Gastroesophageal sphincter (tissue), 4 donors: Measurements from ENCODE around the gene PCK2. TPM values are rescaled to one million over a fixed set of nuclear protein-coding genes. Genes with fewer than 3 reads are reported as not detected.

Source experiments
- ATAC-seq: fragments of 150-250 bp; one replicate; pipeline ENCODE4 v1.9.1; 2016; ENCODE audit warnings: mild to moderate bottlenecking, moderate library complexity
- H3K27ac ChIP-seq, 4 donors: fragments of 200-600 bp; sonication (generic) in 3 of 4; 1 replicate in 3 of 4; 2 replicates in 1 of 4; pipeline ENCODE4 v1.5.1; 2016 to 2019
- H3K27me3 ChIP-seq: fragments of 200-600 bp; sonication (generic); one replicate; pipeline ENCODE4 v1.5.1; 2019
- H3K36me3 ChIP-seq, 2 donors: fragments of 200-600 bp; sonication (generic); one replicate each; pipeline ENCODE4 v1.5.1; 2019; ENCODE audit warnings: control low read depth in 1 of 2
- H3K4me1 ChIP-seq, 3 donors: fragments of 200-600 bp; sonication (generic); 1 replicate in 2 of 3; 2 replicates in 1 of 3; pipeline ENCODE4 v1.5.1; 2016 to 2019; ENCODE audit warnings: control low read depth in 2 of 3
- H3K4me3 ChIP-seq, 2 donors: fragments of 200-600 bp; sonication (generic); one replicate each; pipeline ENCODE4 v1.5.1; 2019; ENCODE audit warnings: mild to moderate bottlenecking in 1 of 2, moderate library complexity in 1 of 2
- H3K9me3 ChIP-seq, 3 donors: fragments of 200-600 bp; sonication (generic); one replicate each; pipeline ENCODE4 v1.5.1; 2017 to 2019; ENCODE audit warnings: control low read depth in 2 of 3
- CTCF ChIP-seq, 4 experiments: fragments of 200-600 bp in 2 of 4; fragments of 450-650 bp in 2 of 4; sonication (generic) in 1 of 4; IDR thresholded peaks; one replicate each; pipeline ENCODE4 v1.5.1; 2017 to 2019; ENCODE audit warnings: antibody characterized with exemption in 4 of 4, mild to moderate bottlenecking in 2 of 4, moderate library complexity in 2 of 4
- EP300 ChIP-seq: sonication (generic); formaldehyde crosslinking; IDR thresholded peaks from one replicate; pipeline ENCODE4 v1.6.1; 2017; ENCODE audit warnings: antibody characterized with exemption, mild to moderate bottlenecking
- POLR2A ChIP-seq, 2 donors: fragments of 450-650 bp; IDR thresholded peaks; one replicate each; pipeline ENCODE4 v1.6.1; 2017; ENCODE audit warnings: antibody characterized with exemption in 2 of 2, mild to moderate bottlenecking in 2 of 2, moderate library complexity in 1 of 2
- POLR2AphosphoS5 ChIP-seq: sonication (generic); formaldehyde crosslinking; IDR thresholded peaks from one replicate; pipeline ENCODE4 v1.6.1; 2017; ENCODE audit warnings: antibody characterized with exemption
- WGBS, 2 donors: methylation state at CpG; one replicate each; pipeline ENCODE4 v1.1.5; 2018; ENCODE audit warnings: low coverage in 1 of 2; 5-methylcytosine and 5-hydroxymethylcytosine counted together
- total RNA-seq, 4 donors: library from RNA; depleted of rRNA; stranded (reverse); fragments of >200 nt; gene quantifications; one replicate each; pipeline ENCODE4 v1.1.0, GENCODE V29; 2016

The PCK2 gene
- total RNA-seq, 4 donors from 2014 or later = 9.2 to 14.9 (median 11.6) TPM

GRCh38 chr14:24130717-24131548 lies 36.8 kb downstream of the PCK2 start:
- H3K4me3 ChIP-seq = no peak overlapping the region
- WGBS, 2 donors = 0% methylated on average over 1 of the region's 7 CpGs; no CpG with 5 or more reads in 1 of the 2 donors
- peaks cover 0 to 26% (median 2%) of the 10 kb centered on the region in 3 donors for H3K4me1 ChIP-seq
- TF ChIP-seq POLR2A (IDR thresholded peaks at IDR 0.05) (no peak), CTCF (IDR thresholded peaks at IDR 0.05) (no peak), POLR2AphosphoS5 (no peak), EP300 (no peak)
- no peaks in the 10 kb centered on the region for H3K36me3 ChIP-seq
- no peak for ATAC-seq
- H3K9me3 ChIP-seq = no peaks in the 10 kb centered on the region
- H3K27ac ChIP-seq = peak overlapping the region in 3 of 4 donors; percentile 46 to 69 (median 58)
- H3K27me3 ChIP-seq = no peaks in the 10 kb centered on the region

GRCh38 chr14:24131549-24131966 lies 37.4 kb downstream of the PCK2 start:
- WGBS, 2 donors = 80% methylated on average over 1 of the region's 15 CpGs; no CpG with 5 or more reads in 1 of the 2 donors
- H3K36me3 ChIP-seq = no peaks in the 10 kb centered on the region
- no peaks in the 10 kb centered on the region for H3K27me3 ChIP-seq
- no peak overlapping the region for H3K4me3 ChIP-seq
- H3K4me1 ChIP-seq = peaks cover 0 to 29% (median 4%) of the 10 kb centered on the region in 3 donors
- H3K27ac ChIP-seq = peak overlapping the region in 3 of 4 donors; percentile 46 to 69 (median 58)
- no peaks in the 10 kb centered on the region for H3K9me3 ChIP-seq
- ATAC-seq = no peak
- TF ChIP-seq CTCF (IDR thresholded peaks at IDR 0.05) (no peak), EP300 (no peak), POLR2AphosphoS5 (no peak), POLR2A (IDR thresholded peaks at IDR 0.05) (no peak)

- peak overlapping the region in 2 of 4 donors; percentile 58 to 69 for H3K27ac ChIP-seq
- TF ChIP-seq POLR2AphosphoS5 (no peak), POLR2A (IDR thresholded peaks at IDR 0.05) (no peak), CTCF (IDR thresholded peaks at IDR 0.05) (no peak), EP300 (no peak)
- WGBS, 2 donors = 50 to 62% methylated on average over 2 to 7 of the region's 24 CpGs
- no peak for ATAC-seq
- H3K4me3 ChIP-seq = no peak overlapping the region
- H3K36me3 ChIP-seq = peaks cover 0 to 3% of the 10 kb centered on the region in 2 donors
- H3K4me1 ChIP-seq = peaks cover 0 to 35% (median 10%) of the 10 kb centered on the region in 3 donors
- no peaks in the 10 kb centered on the region for H3K27me3 ChIP-seq
- no peaks in the 10 kb centered on the region for H3K9me3 ChIP-seq
Observed at GRCh38 chr14:24132061-24132685, 38.1 kb downstream of the PCK2 start.

- H3K36me3 ChIP-seq = peaks cover 0 to 11% of the 10 kb centered on the region in 2 donors
- H3K27ac ChIP-seq = no peak overlapping the region
- no peaks in the 10 kb centered on the region for H3K9me3 ChIP-seq
- ATAC-seq = no peak
- no peak for TF ChIP-seq POLR2AphosphoS5
- no peak for TF ChIP-seq POLR2A (IDR thresholded peaks at IDR 0.05)
- TF ChIP-seq EP300 = no peak
- TF ChIP-seq CTCF (IDR thresholded peaks at IDR 0.05) = no peak
- peaks cover 0 to 43% (median 14%) of the 10 kb centered on the region in 3 donors for H3K4me1 ChIP-seq
- no peaks in the 10 kb centered on the region for H3K27me3 ChIP-seq
- WGBS, 2 donors = 90 to 92% methylated on average over 2 of the region's 2 CpGs
- no peak overlapping the region for H3K4me3 ChIP-seq
Observed at GRCh38 chr14:24132976-24133375, 38.9 kb downstream of the PCK2 start.
